Progenitor cell of endocrine pancreas (in vitro differentiated cells): ENCODE results near the gene KRT2. TPM values are rescaled to one million over a fixed set of nuclear protein-coding genes. Genes with fewer than 3 reads are reported as not detected.

Source experiments
- DNase-seq: peaks from one replicate; pipeline ENCODE4 v3.0.0; 2021; ENCODE audit warnings: low spot score; ENCODE audit not compliant: unreplicated experiment
- H3K27ac Mint-ChIP-seq: 2 replicates; pipeline ENCODE4 v1.8.0; 2021; ENCODE audit warnings: mild to moderate bottlenecking, moderate library complexity, mixed read lengths
- H3K27me3 Mint-ChIP-seq: 2 replicates; pipeline ENCODE4 v1.8.0; 2021; ENCODE audit warnings: mixed read lengths
- H3K36me3 Mint-ChIP-seq: 2 replicates; pipeline ENCODE4 v1.8.0; 2022; ENCODE audit warnings: mixed read lengths; ENCODE audit not compliant: insufficient read depth
- H3K4me1 Mint-ChIP-seq: 2 replicates; pipeline ENCODE4 v1.8.0; 2021; ENCODE audit warnings: low read depth, mixed read lengths
- H3K4me3 Mint-ChIP-seq: 2 replicates; pipeline ENCODE4 v1.8.0; 2021; ENCODE audit warnings: low read depth, mild to moderate bottlenecking, moderate library complexity, mixed read lengths
- H3K9me3 Mint-ChIP-seq: 2 replicates; pipeline ENCODE4 v1.8.0; 2021; ENCODE audit warnings: low read depth, mixed read lengths
- CTCF ChIP-seq: fragments of 200-600 bp; sonication (generic); IDR thresholded peaks from one replicate; pipeline ENCODE4 v1.5.0; 2021; ENCODE audit warnings: antibody characterized with exemption, mild to moderate bottlenecking; ENCODE audit not compliant: unreplicated experiment
- total RNA-seq: library from RNA; stranded (reverse); gene quantifications from 2 replicates; pipeline ENCODE4 v1.2.1, GENCODE V29; 2021

The KRT2 gene
- total RNA-seq, 1 donor from 2014 or later = not detected

DNA sequence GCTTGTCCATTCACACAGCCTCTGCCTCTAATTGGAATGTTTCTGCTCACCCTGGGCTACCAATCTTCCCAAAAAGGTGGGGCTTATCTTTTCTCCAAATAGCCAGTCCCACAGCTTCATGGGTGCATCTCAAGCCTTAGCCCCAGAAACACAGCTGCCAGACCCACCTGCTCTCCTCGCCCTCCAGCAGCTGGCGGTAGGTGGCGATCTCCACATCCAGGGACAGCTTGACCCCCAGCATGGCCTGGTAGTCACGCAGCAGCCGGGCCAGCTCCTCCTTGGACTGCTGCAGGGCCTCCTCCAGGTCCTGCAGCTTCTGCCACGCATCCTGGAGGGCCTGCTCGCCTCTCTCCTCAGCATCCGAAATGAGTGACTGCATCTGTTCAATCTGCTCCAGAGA lies 40.2 kb upstream of the KRT2 start:
- peak; percentile 49 for TF ChIP-seq CTCF
- peaks cover 6% of the 10 kb centered on the region for H3K4me1 Mint-ChIP-seq
- H3K27me3 Mint-ChIP-seq = peaks cover 78% of the 10 kb centered on the region
- no peaks in the 10 kb centered on the region for H3K36me3 Mint-ChIP-seq
- H3K4me3 Mint-ChIP-seq = no peak overlapping the region
- no peaks in the 10 kb centered on the region for H3K9me3 Mint-ChIP-seq
- H3K27ac Mint-ChIP-seq = no peak overlapping the region
- peak; percentile 24 for DNase-seq

GRCh38 chr12:52691841-52692150 lies 39.8 kb upstream of the KRT2 start:
- H3K4me3 Mint-ChIP-seq = peak overlapping the region; percentile 28
- no peak for TF ChIP-seq CTCF

GRCh38 chr12:52691076-52691840 lies 39.2 kb upstream of the KRT2 start:
- no peaks in the 10 kb centered on the region for H3K9me3 Mint-ChIP-seq
- no peak for TF ChIP-seq CTCF
- H3K4me1 Mint-ChIP-seq = peaks cover 6% of the 10 kb centered on the region
- DNase-seq = no peak
- no peaks in the 10 kb centered on the region for H3K36me3 Mint-ChIP-seq
- peak overlapping the region; percentile 67 for H3K4me3 Mint-ChIP-seq
- H3K27me3 Mint-ChIP-seq = peaks cover 82% of the 10 kb centered on the region
- H3K27ac Mint-ChIP-seq = no peak overlapping the region

More at GRCh38 chr12:52691841-52692150, 39.8 kb upstream of the KRT2 start:
- Mint-ChIP-seq H3K36me3 (no peaks in the 10 kb centered on the region), H3K4me1 (peaks cover 6% of the 10 kb centered on the region), H3K27ac (no peak overlapping the region), H3K27me3 (peaks cover 78% of the 10 kb centered on the region), H3K9me3 (no peaks in the 10 kb centered on the region)
- no peak for DNase-seq

- Mint-ChIP-seq H3K4me1 (peaks cover 6% of the 10 kb centered on the region), H3K27ac (no peak overlapping the region), H3K36me3 (no peaks in the 10 kb centered on the region), H3K9me3 (no peaks in the 10 kb centered on the region), H3K27me3 (peaks cover 78% of the 10 kb centered on the region), H3K4me3 (peak overlapping the region; percentile 67)
- no peak for DNase-seq
- no peak for TF ChIP-seq CTCF
Measured at GRCh38 chr12:52690351-52691075, 38.5 kb upstream of the KRT2 start.

DNA sequence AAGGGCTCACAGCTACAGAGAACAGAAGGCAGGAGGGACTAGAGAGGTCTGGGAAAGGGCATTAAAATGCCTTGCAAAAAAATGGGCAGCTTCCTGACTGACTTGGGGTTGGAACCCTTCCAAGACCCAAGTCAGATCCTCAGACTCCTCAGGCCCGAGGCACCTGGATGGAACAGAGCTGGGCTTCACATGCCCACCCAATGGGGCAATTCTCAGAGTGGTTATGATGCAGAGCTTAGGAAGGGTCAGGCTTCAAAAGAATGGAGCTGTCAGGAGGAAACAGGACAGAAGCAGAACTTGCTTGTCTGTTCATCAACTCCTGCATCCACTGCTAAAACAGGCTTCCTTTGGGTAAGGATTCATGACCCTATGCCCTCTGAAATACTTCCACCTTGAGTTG lies 37.9 kb upstream of the KRT2 start:
- H3K36me3 Mint-ChIP-seq = no peaks in the 10 kb centered on the region
- H3K4me1 Mint-ChIP-seq = peaks cover 6% of the 10 kb centered on the region
- TF ChIP-seq CTCF = no peak
- H3K4me3 Mint-ChIP-seq = no peak overlapping the region
- peaks cover 81% of the 10 kb centered on the region for H3K27me3 Mint-ChIP-seq
- H3K9me3 Mint-ChIP-seq = no peaks in the 10 kb centered on the region
- no peak for DNase-seq
- no peak overlapping the region for H3K27ac Mint-ChIP-seq
